Kidney tubule cell (primary cell): ENCODE data around the gene SH3RF3.
A peak's percentile ranks its signal among the peaks of the same experiment; 100 is the strongest.

ENCODE experiments used
- DNase-seq: peaks from one replicate; pipeline ENCODE4 v3.0.0-alpha.2; 2018; ENCODE audit warnings: low spot score

Gene SH3RF3

DNA sequence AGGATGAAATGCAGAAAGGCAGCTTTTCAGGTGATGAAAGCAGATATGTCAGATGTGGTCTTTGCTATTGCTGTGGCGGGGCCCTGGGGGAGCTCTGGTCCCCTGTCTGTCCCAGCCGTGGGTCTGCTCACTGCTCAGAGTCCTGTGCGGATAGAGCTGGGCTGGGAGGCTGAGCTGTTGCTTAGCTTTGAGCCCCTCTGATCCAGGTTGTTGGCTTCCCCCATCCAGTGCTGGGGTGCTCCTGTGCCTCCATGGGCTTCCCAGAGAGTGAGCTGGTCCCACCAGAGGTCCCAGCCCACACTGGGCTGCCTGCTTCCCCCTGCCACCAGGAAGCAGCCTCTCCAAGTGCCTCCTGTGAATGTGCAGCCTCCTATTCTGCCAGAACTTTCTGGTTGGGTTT, 55.4 kb downstream of the SH3RF3 start:
- DNase-seq = no peak

DNA sequence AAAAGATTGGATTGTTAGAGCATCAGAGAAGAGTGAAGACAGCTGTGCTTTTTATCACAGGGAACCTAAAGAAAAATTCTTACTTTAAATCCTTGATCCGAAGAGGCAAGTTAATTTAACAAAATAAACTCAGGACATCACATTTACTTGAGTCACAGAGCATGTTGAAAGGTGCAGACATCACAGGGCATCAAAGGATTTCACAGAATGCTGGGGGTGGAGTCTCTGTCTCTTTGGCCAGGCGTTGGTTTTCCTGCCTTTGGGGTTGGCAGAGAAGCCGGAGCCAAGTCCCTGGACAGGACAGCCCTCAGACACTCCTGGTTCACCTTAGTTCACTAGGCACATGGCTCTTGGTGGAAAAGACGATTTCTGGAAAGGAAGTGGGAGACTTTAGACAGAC, 56.3 kb downstream of the SH3RF3 start:
- peak; percentile 69 for DNase-seq

DNA sequence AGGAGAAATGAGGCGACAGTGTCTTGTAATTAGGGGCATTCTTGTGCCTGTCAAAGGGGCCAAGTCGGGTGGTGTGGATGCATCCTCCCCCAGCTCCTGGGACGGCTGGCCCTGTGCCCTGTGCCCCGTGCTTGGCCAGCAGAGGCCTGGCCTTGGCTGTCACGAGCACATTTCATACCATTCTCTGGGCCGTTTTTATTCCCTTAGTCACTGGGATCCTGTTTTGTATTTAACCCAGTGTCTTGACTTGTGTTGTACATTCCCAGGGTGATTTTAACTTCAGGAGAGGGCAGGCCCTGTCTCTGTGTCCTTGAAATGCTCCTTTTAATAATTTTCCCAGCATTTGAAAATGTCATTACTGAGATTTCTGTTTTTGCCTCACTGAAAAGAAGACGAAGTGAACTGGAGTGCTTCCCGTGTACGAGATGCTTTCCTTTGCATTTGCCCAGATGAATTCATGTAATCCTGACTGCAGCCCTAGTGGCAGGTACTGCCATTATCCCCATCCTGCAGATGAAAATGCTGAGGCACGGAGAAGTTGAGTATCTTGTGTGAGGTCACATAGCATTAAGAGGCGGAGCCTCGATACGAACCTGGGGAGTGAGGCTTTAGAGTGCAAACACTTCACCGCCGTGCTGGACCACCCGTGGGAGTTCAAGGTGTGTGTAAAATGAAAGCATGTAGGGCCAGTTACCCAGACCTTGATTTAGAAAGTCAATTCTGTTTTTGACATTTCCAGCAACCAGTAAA, 57.0 kb downstream of the SH3RF3 start:
- peak; percentile 58 for DNase-seq

GRCh38 chr2:109186656-109187250, 57.7 kb downstream of the SH3RF3 start:
- no peak for DNase-seq

GRCh38 chr2:109187711-109188495, 58.9 kb downstream of the SH3RF3 start:
- no peak for DNase-seq

DNA sequence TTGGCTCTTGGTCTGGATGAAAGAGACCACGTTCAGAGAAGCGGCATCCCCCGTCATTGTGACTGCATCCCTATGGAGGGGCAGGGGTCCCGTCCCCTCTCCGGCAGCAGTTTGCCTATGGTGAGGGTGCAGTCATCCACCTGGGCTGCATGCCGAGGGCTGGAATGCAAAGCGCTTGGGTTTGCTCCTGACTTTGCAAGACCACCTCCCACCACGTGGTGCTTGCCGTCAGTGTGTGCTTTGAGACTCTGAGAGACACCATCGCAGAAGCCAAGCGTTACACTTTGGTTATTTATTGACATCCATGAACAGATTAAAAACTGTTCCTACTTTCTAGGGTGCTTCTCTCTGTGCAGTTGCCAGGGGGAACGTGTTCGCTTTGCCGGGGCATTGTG, 59.5 kb downstream of the SH3RF3 start:
- no peak for DNase-seq

GRCh38 chr2:109188898-109189297, 59.9 kb downstream of the SH3RF3 start:
- no peak for DNase-seq

DNA sequence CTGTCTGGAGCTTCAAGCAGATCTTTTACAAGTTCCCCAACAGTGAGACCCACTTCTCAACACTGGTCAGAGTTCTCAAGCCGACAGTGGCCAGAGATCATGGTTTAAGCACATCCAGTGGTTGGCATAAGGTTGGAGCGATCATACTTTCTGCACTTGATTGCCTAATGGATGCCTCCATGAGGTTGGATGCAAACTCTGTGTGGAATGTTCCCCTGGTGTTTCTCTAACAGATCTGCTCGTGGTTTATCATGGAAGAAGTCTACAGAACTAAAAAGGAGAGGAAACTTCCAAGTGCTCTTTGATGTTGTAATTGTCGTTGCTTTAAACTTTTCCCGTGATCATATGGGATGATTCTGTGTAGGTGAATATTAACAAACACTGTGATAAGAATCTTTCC, 60.7 kb downstream of the SH3RF3 start:
- no peak for DNase-seq

GRCh38 chr2:109193807-109194619, 65.0 kb downstream of the SH3RF3 start:
- no peak for DNase-seq

DNA sequence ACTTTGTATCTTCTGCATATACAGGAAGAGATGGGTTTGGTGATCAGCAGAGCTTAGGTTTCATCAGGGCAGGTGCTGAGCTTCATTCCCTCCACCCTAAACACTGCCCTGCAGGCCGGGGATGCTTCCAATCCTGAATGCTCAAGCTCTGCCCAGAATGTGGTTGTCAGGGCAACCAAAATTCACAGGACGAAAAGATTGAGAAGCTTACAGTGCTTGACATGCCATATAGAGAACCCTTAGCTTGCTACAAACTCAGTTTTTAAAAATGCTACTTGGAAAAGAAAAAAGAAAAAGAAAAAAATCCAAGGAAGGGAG, 65.6 kb downstream of the SH3RF3 start:
- DNase-seq = no peak

DNA sequence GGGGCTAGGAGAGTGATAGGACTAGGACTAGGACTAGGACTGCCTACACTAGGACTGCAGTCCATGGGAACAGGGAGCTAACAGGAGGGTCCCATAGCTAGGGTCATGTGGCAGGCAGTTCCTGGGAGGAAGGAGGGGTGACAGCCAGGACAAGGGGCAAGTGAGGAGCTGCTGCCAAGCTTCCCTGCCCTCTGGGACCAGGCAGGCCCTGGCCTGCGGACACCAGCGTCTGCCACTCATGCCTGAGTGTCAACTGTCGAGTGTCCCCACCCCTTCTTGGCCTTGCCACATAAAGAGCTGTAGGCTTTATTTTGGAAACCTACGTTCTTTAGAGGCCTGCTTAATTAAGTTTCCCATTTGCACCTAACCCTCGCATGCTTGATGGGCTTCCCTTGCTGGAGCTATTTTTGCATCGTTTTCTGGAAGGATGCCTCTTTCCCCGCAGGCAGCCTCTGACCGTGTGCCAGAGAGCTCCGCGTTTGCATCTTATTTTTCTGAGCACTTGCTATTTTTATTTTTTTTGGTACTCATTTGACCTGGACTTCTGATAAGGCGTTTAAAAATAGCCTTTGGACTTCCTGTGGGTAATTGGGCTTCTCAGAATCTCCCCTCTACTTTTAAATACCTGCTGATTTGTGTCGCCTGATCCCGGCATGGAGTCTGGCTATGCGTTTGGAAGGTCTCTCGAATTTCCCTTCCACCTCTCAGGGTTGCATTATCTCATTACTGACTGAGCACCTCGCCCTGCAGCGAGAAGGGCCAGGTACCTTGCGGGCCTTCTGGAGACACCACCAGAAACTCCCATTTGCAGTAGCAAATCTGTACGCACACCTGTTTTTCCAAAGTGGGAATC, 66.4 kb downstream of the SH3RF3 start:
- DNase-seq = no peak

- no peak for DNase-seq
These were observed 67.3 kb downstream of the SH3RF3 start for GRCh38 chr2:109196081-109196875.

DNA sequence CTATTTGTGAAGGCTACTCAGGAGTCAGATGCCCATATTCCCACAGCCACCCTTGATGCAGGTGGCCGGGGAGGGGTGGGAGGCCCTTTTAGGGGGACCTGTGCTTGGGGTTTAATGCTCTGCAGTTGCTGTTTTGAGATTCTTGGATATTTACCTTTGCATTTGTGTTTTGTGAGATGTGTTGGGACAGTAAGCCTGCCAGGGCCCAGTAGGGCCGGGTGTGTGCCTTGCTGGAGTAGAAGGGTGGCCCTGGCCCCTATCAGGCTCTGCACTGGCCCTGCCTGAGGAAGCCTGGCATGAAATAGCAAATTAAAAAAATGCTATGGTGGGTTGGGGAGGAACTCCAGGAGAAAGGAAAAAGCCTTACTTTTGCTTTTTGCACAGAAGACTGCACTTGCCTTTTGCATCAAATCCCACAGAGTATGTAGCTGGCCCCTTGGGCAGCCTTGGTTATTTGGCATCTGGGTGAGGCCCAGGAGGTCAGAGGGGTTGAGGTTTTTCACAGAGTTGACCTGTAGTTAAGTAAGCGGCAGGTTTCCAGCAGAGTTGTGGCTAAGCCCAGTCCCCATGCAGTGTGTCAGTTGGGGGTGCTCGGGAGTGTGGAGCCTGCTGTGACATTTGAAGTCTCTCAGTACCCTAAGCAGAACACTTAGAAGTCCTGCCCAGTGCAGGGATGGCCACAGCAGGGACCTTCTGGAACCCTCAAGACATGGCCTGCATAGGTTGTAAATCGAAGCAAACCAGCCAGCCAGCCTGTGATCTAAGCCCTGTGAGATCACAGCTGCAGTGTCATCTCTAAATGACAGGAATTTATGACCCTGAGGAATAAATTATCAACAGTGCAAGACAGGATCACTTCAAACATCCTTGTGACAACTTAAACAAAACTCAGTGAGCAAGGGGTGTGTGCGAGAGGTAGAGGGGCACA, 68.8 kb downstream of the SH3RF3 start:
- no peak for DNase-seq

- DNase-seq = no peak
These were observed 70.8 kb downstream of the SH3RF3 start for GRCh38 chr2:109199790-109200189.

DNA sequence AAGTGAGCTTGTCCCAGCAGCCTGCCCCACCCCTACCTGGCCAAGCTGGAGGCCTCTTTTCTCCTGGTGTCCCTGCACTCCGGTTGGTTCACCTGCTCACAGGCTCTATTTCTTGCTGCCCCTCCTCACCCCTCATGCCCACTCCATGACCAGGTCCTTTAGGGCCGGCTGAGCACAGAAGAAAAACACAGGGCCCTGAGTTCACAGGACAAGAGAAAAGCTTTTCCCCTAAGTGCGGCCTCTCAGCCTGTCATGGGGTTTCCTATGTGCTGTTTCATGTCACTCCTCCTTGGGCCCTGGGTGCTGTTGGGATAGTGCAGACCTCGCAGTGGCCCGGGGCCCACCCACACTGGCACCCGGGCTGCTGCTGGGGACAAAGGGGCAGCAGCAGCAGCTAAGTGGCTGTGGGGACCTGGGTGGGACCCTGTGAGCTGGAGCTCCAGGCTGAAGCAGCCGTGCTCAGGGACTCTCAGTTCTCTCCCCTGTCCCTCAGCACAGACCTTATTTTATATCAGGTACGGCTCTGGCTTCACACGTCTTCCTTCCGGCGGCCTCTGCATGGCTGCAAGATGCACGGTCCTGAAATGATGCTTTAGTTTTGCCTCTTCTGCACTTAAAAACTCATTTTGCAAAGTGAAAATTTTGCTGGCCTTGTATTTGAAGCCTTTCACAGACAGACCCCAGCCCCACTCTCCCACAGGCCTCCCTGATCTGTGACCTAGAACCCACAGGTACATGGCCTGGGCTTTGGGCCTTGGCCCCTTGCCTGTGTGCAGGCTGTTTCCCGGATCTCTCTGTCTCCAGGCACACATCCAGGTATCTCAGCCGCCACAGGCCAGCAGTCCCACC, 71.8 kb downstream of the SH3RF3 start:
- no peak for DNase-seq

DNA sequence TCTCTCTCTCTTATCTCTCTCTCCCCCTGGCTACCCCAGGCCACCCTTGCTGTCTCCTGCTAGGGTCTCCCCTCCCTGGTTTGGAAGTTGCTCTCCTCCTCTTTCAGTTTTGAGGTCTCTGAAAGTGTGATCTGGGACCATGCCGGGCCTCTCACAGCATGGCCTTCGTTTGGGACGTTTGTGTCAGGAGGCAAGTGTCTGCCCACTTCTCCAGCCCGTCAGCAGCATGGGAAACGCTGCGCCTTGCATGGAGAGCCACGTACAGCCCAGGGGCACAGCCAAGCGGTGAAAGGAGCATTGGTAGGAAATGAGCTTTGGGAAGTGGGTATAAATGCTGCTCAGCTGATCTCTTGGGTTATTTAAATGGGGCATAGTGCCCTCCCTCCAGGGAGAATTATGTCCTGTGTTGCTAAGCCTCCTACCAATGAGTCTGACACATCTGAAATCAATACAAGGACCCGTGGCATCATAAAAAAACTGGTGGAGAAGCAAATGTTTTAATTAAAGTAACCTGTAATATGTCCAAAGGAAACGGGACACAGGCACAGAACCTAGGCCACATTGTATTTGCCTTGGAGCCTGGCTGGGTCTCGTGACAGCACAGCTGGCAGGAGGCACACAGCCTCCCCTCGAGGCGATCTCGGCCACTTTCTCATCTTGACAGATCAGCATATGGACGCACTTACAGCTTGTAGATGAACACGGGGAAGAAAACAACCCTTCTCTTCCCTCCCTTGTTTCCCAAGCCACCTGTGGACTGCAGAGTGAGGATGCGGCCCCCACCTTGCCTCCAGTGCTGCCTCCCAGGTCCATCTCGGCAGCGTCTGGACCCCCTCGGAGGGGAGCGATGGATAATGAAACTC, 72.7 kb downstream of the SH3RF3 start:
- DNase-seq = no peak

GRCh38 chr2:109202486-109202885, 73.5 kb downstream of the SH3RF3 start:
- DNase-seq = no peak
